GM23338 (cell line): ENCODE results near the gene PTTG1IP. TPM values are rescaled to one million over a fixed set of nuclear protein-coding genes. Genes with fewer than 3 reads are reported as not detected.
A peak's percentile ranks its signal among the peaks of the same experiment; 100 is the strongest.

ENCODE experiments used
- ATAC-seq: fragments of 200-7000 bp; cut with Tn5 transposase; 3 replicates; pipeline ENCODE4 v1.9.1; 2020
- DNase-seq: peaks from one replicate; pipeline ENCODE4 v3.0.0-alpha.2; 2015; ENCODE audit warnings: low spot score
- H2AFZ ChIP-seq: fragments of 200-600 bp; sonication (generic); 2 replicates; pipeline ENCODE4 v1.8.0; 2016; ENCODE audit warnings: antibody characterized with exemption, mild to moderate bottlenecking, moderate library complexity
- H3F3A ChIP-seq: fragments of 200-600 bp; sonication (generic); replicated peaks from 2 replicates; pipeline ENCODE4 v1.8.0; 2017; ENCODE audit warnings: antibody characterized with exemption, mixed run types, low read depth
- H3K27ac ChIP-seq: fragments of 200-600 bp; sonication (generic); 2 replicates; pipeline ENCODE4 v1.6.1; 2016; ENCODE audit warnings: low read depth
- H3K27me3 ChIP-seq: fragments of 200-600 bp; sonication (generic); 2 replicates; pipeline ENCODE4 v1.8.0; 2016; ENCODE audit warnings: mild to moderate bottlenecking, mixed run types, moderate library complexity; ENCODE audit not compliant: insufficient read depth
- H3K36me3 ChIP-seq: fragments of 200-600 bp; sonication (generic); 2 replicates; pipeline ENCODE4 v1.8.0; 2016; ENCODE audit warnings: mild to moderate bottlenecking; ENCODE audit not compliant: insufficient read depth
- H3K4me1 ChIP-seq: fragments of 200-600 bp; sonication (generic); 2 replicates; pipeline ENCODE4 v1.8.0; 2016; ENCODE audit warnings: mild to moderate bottlenecking, moderate library complexity; ENCODE audit not compliant: insufficient read depth
- H3K4me2 ChIP-seq: fragments of 200-600 bp; sonication (generic); 2 replicates; pipeline ENCODE4 v1.7.1; 2017; ENCODE audit warnings: mixed run types
- H3K4me3 ChIP-seq: fragments of 200-600 bp; sonication (generic); 2 replicates; pipeline ENCODE4 v1.6.1; 2016; ENCODE audit warnings: mixed run types
- H3K79me2 ChIP-seq: fragments of 200-600 bp; sonication (generic); replicated peaks from 2 replicates; pipeline ENCODE4 v1.8.0; 2017; ENCODE audit warnings: mild to moderate bottlenecking; ENCODE audit not compliant: insufficient read depth
- H3K9me2 ChIP-seq: fragments of 200-600 bp; sonication (generic); 2 replicates; pipeline ENCODE4 v1.8.0; 2017; ENCODE audit not compliant: insufficient read depth
- H4K20me1 ChIP-seq: fragments of 200-600 bp; sonication (generic); replicated peaks from 2 replicates; pipeline ENCODE4 v1.8.0; 2017; ENCODE audit warnings: mild to moderate bottlenecking; ENCODE audit not compliant: insufficient read depth
- H3K27ac Mint-ChIP-seq: 2 replicates; pipeline ENCODE4 v1.8.0; 2020; ENCODE audit warnings: inconsistent platforms, mild to moderate bottlenecking, moderate library complexity, mixed read lengths
- H3K27me3 Mint-ChIP-seq: 3 replicates; pipeline ENCODE4 v1.8.0; 2022; ENCODE audit warnings: low read depth, mild to moderate bottlenecking, moderate library complexity, mixed read lengths, inconsistent platforms; ENCODE audit not compliant: insufficient read depth, poor library complexity
- H3K36me3 Mint-ChIP-seq: 3 replicates; pipeline ENCODE4 v1.8.0; 2021; ENCODE audit warnings: low read depth, mild to moderate bottlenecking, inconsistent platforms, moderate library complexity, mixed read lengths
- H3K4me1 Mint-ChIP-seq: 3 replicates; pipeline ENCODE4 v1.8.0; 2020; ENCODE audit warnings: mild to moderate bottlenecking, inconsistent platforms, mixed read lengths
- H3K4me3 Mint-ChIP-seq: 3 replicates; pipeline ENCODE4 v1.8.0; 2021; ENCODE audit warnings: moderate library complexity, mild to moderate bottlenecking, inconsistent platforms, mixed read lengths
- H3K9me3 Mint-ChIP-seq: 3 replicates; pipeline ENCODE4 v1.8.0; 2020; ENCODE audit warnings: moderate library complexity, mild to moderate bottlenecking, inconsistent platforms, mixed read lengths
- CREB1 ChIP-seq: fragments of 250-450 bp; sonication (Bioruptor Pico); IDR thresholded peaks from 2 replicates; pipeline ENCODE4 v1.5.0; 2020; ENCODE audit warnings: low read depth, mild to moderate bottlenecking, moderate library complexity
- CTCF ChIP-seq, 2 experiments: fragments of 200-600 bp in 1 of 2; sonication (generic) in 1 of 2; conservative IDR thresholded peaks; 2 replicates each; pipeline versions ENCODE4 v1.5.1 to v1.6.1; 2016 to 2017; ENCODE audit warnings: antibody characterized with exemption in 2 of 2, low read depth in 2 of 2, mild to moderate bottlenecking in 2 of 2, moderate library complexity in 1 of 2
- EZH2 ChIP-seq: fragments of 200-600 bp; sonication (generic); IDR thresholded peaks from one replicate; pipeline ENCODE4 v1.8.0; 2017; ENCODE audit warnings: antibody characterized with exemption, mild to moderate bottlenecking, low read depth; ENCODE audit not compliant: unreplicated experiment
- JUNB ChIP-seq: IDR thresholded peaks from one replicate; pipeline ENCODE4 v1.6.1; 2016; ENCODE audit warnings: antibody characterized with exemption; ENCODE audit not compliant: unreplicated experiment
- NANOG ChIP-seq: IDR thresholded peaks from 2 replicates; pipeline ENCODE4 v1.6.1; 2016; ENCODE audit warnings: antibody characterized with exemption, borderline replicate concordance
- POLR2AphosphoS5 ChIP-seq: IDR thresholded peaks from 2 replicates; pipeline ENCODE4 v1.6.1; 2016; ENCODE audit warnings: antibody characterized with exemption, low read depth
- STAT1 ChIP-seq: IDR thresholded peaks from one replicate; pipeline ENCODE4 v1.6.1; 2016; ENCODE audit warnings: antibody characterized with exemption; ENCODE audit not compliant: unreplicated experiment
- ZNF114 ChIP-seq: fragments of 250-450 bp; sonication (Bioruptor Pico); IDR thresholded peaks from 2 replicates; pipeline ENCODE4 v1.5.0; 2020; ENCODE audit warnings: mild to moderate bottlenecking, moderate library complexity
- ZNF331 ChIP-seq: fragments of 250-450 bp; sonication (Bioruptor Pico); IDR thresholded peaks from 2 replicates; pipeline ENCODE4 v1.5.0; 2020; ENCODE audit warnings: low read depth, mild to moderate bottlenecking, moderate library complexity
- ZNF462 ChIP-seq: fragments of 250-450 bp; sonication (Bioruptor Pico); IDR thresholded peaks from 2 replicates; pipeline ENCODE4 v1.5.0; 2020; ENCODE audit warnings: mild to moderate bottlenecking, moderate library complexity
- polyA plus RNA-seq: library from polyadenylated mRNA; unstranded; fragments of >200 nt; fragmentation: Nextera tagmentation; extraction: Ambion mirVana; gene quantifications from 2 replicates; pipeline ENCODE4 v1.2.1, GENCODE V29; 2016
- total RNA-seq: library from RNA; depleted of rRNA; stranded (reverse); fragments of >200 nt; shearing (Covaris generic); gene quantifications from 2 replicates; pipeline ENCODE4 v1.2.3, GENCODE V29; 2014
- TF ChIP-seq, protein P1 (sequence below): IDR thresholded peaks from 2 replicates; pipeline ENCODE4 v1.6.1; 2016; ENCODE audit warnings: antibody characterized with exemption

PTTG1IP gene
- total and polyA plus RNA-seq, 2 experiments from 2014 or later = 99.9 to 172 TPM

DNA sequence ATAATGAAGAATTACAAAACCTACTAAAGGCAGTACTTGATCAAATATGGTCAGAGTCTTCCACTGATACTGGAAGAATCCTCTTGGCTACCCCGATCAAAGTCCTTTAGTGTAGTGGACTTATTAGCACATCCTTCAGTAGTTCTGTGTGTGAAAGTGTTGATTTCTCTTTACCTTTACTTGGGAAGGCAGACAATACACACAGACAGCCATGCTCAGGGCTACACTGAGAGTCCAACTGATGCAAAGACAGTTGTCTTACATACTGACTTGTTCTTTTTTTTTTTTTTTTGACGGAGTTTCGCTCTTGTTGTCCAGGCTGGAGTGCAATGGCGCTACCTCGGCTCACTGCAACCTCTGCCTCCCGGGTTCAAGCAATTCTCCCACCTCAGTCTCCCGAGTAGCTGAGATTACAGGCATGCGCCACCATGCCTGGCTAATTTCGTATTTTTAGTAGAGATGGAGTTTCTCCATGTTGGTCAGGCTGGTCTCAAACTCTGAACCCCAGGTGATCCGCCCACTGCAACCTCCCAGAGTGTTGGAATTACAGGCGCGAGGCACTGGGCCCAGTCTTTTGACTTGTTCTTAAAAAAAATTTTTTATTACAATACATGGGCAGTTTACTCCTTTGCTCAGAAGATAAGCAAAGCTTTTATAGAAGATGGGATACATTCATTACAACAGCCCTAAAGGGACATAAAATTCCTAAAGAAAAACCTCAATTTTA, 3.5 kb upstream of the PTTG1IP start (continued):
- no peak for TF ChIP-seq ZNF462 (CRISPR knock-in tag)
- no peak for TF ChIP-seq STAT1
- no peak for TF ChIP-seq CREB1 (CRISPR knock-in tag)
- TF ChIP-seq, protein P1, sequence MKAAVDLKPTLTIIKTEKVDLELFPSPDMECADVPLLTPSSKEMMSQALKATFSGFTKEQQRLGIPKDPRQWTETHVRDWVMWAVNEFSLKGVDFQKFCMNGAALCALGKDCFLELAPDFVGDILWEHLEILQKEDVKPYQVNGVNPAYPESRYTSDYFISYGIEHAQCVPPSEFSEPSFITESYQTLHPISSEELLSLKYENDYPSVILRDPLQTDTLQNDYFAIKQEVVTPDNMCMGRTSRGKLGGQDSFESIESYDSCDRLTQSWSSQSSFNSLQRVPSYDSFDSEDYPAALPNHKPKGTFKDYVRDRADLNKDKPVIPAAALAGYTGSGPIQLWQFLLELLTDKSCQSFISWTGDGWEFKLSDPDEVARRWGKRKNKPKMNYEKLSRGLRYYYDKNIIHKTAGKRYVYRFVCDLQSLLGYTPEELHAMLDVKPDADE = no peak
- no peak for TF ChIP-seq POLR2AphosphoS5
- TF ChIP-seq NANOG = no peak
- no peak for TF ChIP-seq ZNF114 (CRISPR knock-in tag)
- TF ChIP-seq ZNF331 (CRISPR knock-in tag) = no peak

DNA sequence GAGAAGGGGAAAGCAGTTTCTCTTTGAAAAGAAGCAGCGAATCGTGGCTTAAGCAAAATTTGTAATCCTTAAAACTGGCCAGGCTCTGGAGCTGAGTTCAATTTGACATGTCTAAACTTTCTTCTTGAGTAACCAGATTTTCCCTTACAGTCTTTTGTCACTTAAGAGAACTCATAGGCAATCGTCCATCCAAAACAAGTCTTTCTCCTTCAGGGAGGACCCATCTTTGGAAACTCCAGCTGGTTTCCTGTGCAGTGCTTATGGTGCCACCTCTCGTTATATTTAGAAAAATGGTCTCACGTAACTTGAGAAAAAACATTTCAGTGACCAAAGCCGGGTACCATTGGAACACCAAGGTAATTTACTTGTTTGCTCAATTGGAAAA, 1.8 kb upstream of the PTTG1IP start:
- Histone ChIP-seq H3K4me2 (peak overlapping the region; percentile 96), H3K27ac (no peak overlapping the region), H3K4me3 (peak overlapping the region; percentile 92), H3K9me2 (no peaks in the 10 kb centered on the region), H4K20me1 (peaks cover 28% of the 10 kb centered on the region), H3K79me2 (peaks cover 27% of the 10 kb centered on the region), H2AFZ (peak overlapping the region; percentile 96; the same call in 1 of the 2 replicates), H3K27me3 (peaks cover 27% of the 10 kb centered on the region), H3F3A (peaks cover 4% of the 10 kb centered on the region; the same call in 1 of the 2 replicates), H3K36me3 (no peaks in the 10 kb centered on the region), H3K4me1 (peaks cover 24% of the 10 kb centered on the region)
- no peak for DNase-seq
- H3K9me3 Mint-ChIP-seq = no peaks in the 10 kb centered on the region
- peaks cover 28% of the 10 kb centered on the region for H3K27me3 Mint-ChIP-seq
- no peak overlapping the region for H3K27ac Mint-ChIP-seq
- peak overlapping the region; percentile 82 for H3K4me3 Mint-ChIP-seq
- H3K4me1 Mint-ChIP-seq = peaks cover 23% of the 10 kb centered on the region
- ATAC-seq = no peak
- no peak for TF ChIP-seq STAT1
- no peak for TF ChIP-seq ZNF331 (CRISPR knock-in tag)
- TF ChIP-seq ZNF114 (CRISPR knock-in tag) = no peak
- TF ChIP-seq JUNB = no peak
- TF ChIP-seq EZH2 = no peak
- no peak for TF ChIP-seq CTCF (conservative IDR thresholded peaks at IDR 0.05; ENCODE audit: low read depth in 2 of 2)
- peaks cover 4% of the 10 kb centered on the region; the same call in 1 of the 3 replicates for H3K36me3 Mint-ChIP-seq
